Heart right ventricle (tissue), 16 donors: ENCODE data around the gene CPEB1. TPM values are rescaled to one million over a fixed set of nuclear protein-coding genes. Genes with fewer than 3 reads are reported as not detected.
A peak's percentile ranks its signal among the peaks of the same experiment; 100 is the strongest.
"Not testable (repeated sequence)": the region's sequence is repeated elsewhere in the genome, so short reads cannot be mapped to it uniquely, and the experiment has no call there.

Source experiments
- ATAC-seq, 8 donors: fragments of 200-7000 bp; cut with Tn5 transposase; one replicate each; pipeline ENCODE4 v1.9.1; 2020; ENCODE audit warnings: mild to moderate bottlenecking in 8 of 8, moderate library complexity in 8 of 8, moderate number of reproducible peaks in 1 of 8
- DNase-seq, 2 donors: peaks; one replicate each; pipeline ENCODE4 v3.0.0-alpha.2; 2020
- H3K27ac ChIP-seq, 10 donors: fragments of 200-600 bp; sonication (generic) in 2 of 10; one replicate each; pipeline versions ENCODE4 v1.5.0 to v1.8.0; 2020 to 2022; ENCODE audit warnings: mild to moderate bottlenecking in 3 of 10
- H3K27me3 ChIP-seq, 7 donors: fragments of 200-600 bp; one replicate each; pipeline ENCODE4 v1.8.0; 2021 to 2022; ENCODE audit warnings: mild to moderate bottlenecking in 2 of 7
- H3K36me3 ChIP-seq, 9 donors: fragments of 200-600 bp; sonication (generic) in 1 of 9; one replicate each; pipeline versions ENCODE4 v1.5.0 to v1.8.0; 2020 to 2022; ENCODE audit warnings: mild to moderate bottlenecking in 2 of 9
- H3K4me1 ChIP-seq, 9 donors: fragments of 200-600 bp; sonication (generic) in 1 of 9; one replicate each; pipeline versions ENCODE4 v1.5.0 to v1.8.0; 2020 to 2022; ENCODE audit warnings: mild to moderate bottlenecking in 4 of 9
- H3K4me3 ChIP-seq, 10 donors: fragments of 200-600 bp; sonication (generic) in 2 of 10; one replicate each; pipeline versions ENCODE4 v1.5.0 to v1.8.0; 2020 to 2022; ENCODE audit warnings: mild to moderate bottlenecking in 7 of 10, moderate library complexity in 2 of 10
- H3K9me3 ChIP-seq, 11 donors: fragments of 200-600 bp in 10 of 11; sonication (generic) in 2 of 11; one replicate each; pipeline versions ENCODE4 v1.5.0 to v1.8.0; 2013 to 2022; ENCODE audit warnings: mild to moderate bottlenecking in 2 of 11, control low read depth in 1 of 11, moderate library complexity in 1 of 11
- WGBS, 2 donors: extraction: QIAGEN DNeasy Blood & Tissue Kit; methylation state at CpG; one replicate each; pipeline ENCODE4 v1.1.7; 2013; ENCODE audit warnings: inconsistent platforms in 1 of 2; 5-methylcytosine and 5-hydroxymethylcytosine counted together
- intact Hi-C, 10 donors: fragments of 100-400 bp; cut with DNase I; formaldehyde crosslinking; loops; one replicate each; pipeline versions ENCODE4 v1.11.1 to v1.14.2; 2022
- polyA plus RNA-seq, 2 donors: library from polyadenylated mRNA; stranded (reverse); fragments of 200-250 nt; gene quantifications; one replicate each; pipeline ENCODE4 v1.2.3, GENCODE V29; 2013
- total RNA-seq, 10 donors: library from RNA; stranded (reverse); fragmentation: NEBNext Ultra II Directional in 3 of 10; extraction: Animal tissue kit (Norgen Biotek cat#: 25700) in 3 of 10; gene quantifications; one replicate each; pipeline versions ENCODE4 v1.2.1 to v1.2.4, GENCODE V29; 2021 to 2023
- TF ChIP-seq, protein P1 (sequence below), 9 donors: fragments of 200-600 bp; sonication (generic) in 2 of 9; IDR thresholded peaks; one replicate each; pipeline versions ENCODE4 v1.5.0 to v1.8.0; 2021 to 2022; ENCODE audit warnings: antibody characterized with exemption in 9 of 9, mild to moderate bottlenecking in 5 of 9, moderate library complexity in 1 of 9
- donor health status: Arrhythmogenic right ventricular cardiomyopathy.
- donor health status: ischemic (EF 13 %, LVEDD 7.1; RV severe dilation, severe dysfunction).
- donor health status: healthy with polysubstance abuse.
- donor health status: DM: no; HTN: yes; CAD: no.
- donor health status: DM: no; HTN: no; CAD: no.
- donor health status: ischemic (EF 25% LVEDD 6.9; RV normal size, moderate dysfunction).
- donor health status: ischemic (EF 25% LVEDD 5.7; RV mildly dilated, moderate dysfunction).
- donor health status: healthy.
- donor health status: DM: yes; HTN: yes; CAD: no.
- donor health status: Ischemic cardiomyopathy.
- donor health status: ischemic (EF 35%, LVEDD 5.7; RV mildly dilated, moderate dysfunction).
- donor health status: nonischemic (EF 11% LVEDD 7.7; RV severe dilation, severe dysfunction).
- donor health status: DM: yes; HTN: yes; CAD: no.
- donor health status: PGD.
- donor health status: ischemic (EF 29% LVEDD 5.4; RV normal size, mild dysfunction).
- donor health status: nonischemic (EF 23%, LVEDD 6.1; RV moderate dilation, normal function).

CPEB1 gene
- total and polyA plus RNA-seq, 12 donors: 0.20 to 5.2 (median 1.4) TPM

DNA sequence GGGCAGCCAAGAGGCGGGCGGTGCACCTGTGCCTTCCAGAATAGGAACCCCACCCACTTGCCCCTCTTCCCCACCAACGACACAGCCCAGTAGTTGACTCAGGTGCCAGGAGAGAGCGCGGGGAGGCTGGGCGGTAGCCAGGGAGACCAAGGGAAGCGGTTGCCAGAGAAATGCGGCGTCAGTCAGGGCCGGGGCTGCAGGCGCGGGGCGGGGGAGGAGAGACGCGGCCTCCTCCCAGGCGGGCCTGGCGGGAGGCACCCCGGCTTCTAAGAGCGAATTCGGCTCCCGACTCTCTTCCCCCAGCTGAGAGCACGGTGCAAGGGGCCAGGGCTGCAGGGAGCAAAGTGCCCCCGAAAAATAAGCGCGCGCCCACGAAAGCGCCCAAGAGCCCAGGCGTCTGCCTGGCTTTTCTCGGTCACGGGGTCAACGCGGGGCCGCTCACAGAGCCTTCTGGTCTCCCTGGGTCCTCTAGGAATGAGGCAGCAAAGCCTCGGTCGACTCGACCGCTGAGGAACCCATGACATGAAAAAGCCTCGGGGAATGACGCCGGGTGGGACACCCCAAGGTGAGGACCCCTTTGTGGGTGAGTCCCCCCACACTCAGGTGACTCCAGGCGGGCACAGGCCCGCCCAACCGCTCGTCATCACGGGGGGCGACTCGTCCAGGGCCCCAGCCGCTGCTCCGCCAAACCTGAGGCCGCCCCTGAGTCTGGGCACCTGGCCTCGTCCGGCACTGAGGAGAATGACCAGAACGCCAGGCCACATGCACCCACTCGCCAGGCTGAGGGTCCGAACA, 716 bp downstream of the CPEB1 start:
- H3K27me3 ChIP-seq: peaks cover 25 to 81% (median 73%) of the 10 kb centered on the region in 7 donors
- no peak for DNase-seq
- peak overlapping the region in 9 of 10 donors; percentile 50 to 60 (median 55) for H3K4me3 ChIP-seq

GRCh38 chr15:82644967-82645852, 2.0 kb downstream of the CPEB1 start:
- peaks cover 7 to 26% (median 22%) of the 10 kb centered on the region in 9 donors for H3K4me1 ChIP-seq
- ATAC-seq, H3K36me3 ChIP-seq, H3K9me3 ChIP-seq, H3K4me3 ChIP-seq, intact Hi-C loops, DNase-seq, H3K27ac ChIP-seq: not testable (repeated sequence)
- H3K27me3 ChIP-seq: peaks cover 25 to 90% (median 85%) of the 10 kb centered on the region in 7 donors
- 89 to 91% methylated on average over 34 of the region's 34 CpGs for WGBS, 2 donors

More for the DNA sequence above, 716 bp downstream of the CPEB1 start:
- intact Hi-C loops: no loop called here
- TF ChIP-seq, protein P1, sequence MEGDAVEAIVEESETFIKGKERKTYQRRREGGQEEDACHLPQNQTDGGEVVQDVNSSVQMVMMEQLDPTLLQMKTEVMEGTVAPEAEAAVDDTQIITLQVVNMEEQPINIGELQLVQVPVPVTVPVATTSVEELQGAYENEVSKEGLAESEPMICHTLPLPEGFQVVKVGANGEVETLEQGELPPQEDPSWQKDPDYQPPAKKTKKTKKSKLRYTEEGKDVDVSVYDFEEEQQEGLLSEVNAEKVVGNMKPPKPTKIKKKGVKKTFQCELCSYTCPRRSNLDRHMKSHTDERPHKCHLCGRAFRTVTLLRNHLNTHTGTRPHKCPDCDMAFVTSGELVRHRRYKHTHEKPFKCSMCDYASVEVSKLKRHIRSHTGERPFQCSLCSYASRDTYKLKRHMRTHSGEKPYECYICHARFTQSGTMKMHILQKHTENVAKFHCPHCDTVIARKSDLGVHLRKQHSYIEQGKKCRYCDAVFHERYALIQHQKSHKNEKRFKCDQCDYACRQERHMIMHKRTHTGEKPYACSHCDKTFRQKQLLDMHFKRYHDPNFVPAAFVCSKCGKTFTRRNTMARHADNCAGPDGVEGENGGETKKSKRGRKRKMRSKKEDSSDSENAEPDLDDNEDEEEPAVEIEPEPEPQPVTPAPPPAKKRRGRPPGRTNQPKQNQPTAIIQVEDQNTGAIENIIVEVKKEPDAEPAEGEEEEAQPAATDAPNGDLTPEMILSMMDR (IDR thresholded peaks at IDR 0.05): no peak
- peaks cover 7 to 26% (median 22%) of the 10 kb centered on the region in 9 donors for H3K4me1 ChIP-seq
- ATAC-seq: peak in 4 of 8 donors; percentile 19 to 40 (median 26)
- H3K9me3 ChIP-seq: no peaks in the 10 kb centered on the region
- no peak overlapping the region for H3K27ac ChIP-seq
- WGBS, 2 donors: 16 to 17% methylated on average over 55 to 56 of the region's 56 CpGs
- H3K36me3 ChIP-seq: no peaks in the 10 kb centered on the region

GRCh38 chr15:82643992-82644391, 3.2 kb downstream of the CPEB1 start:
- no peak for ATAC-seq
- peaks cover 7 to 26% (median 22%) of the 10 kb centered on the region in 9 donors for H3K4me1 ChIP-seq
- intact Hi-C loops: no loop called here
- TF ChIP-seq, protein P1 (IDR thresholded peaks at IDR 0.05): no peak
- H3K36me3 ChIP-seq: no peaks in the 10 kb centered on the region
- WGBS, 2 donors: 51 to 53% methylated on average over 3 of the region's 3 CpGs
- H3K27ac ChIP-seq: no peak overlapping the region
- no peak overlapping the region for H3K4me3 ChIP-seq
- H3K27me3 ChIP-seq: peaks cover 25 to 98% (median 92%) of the 10 kb centered on the region in 7 donors
- DNase-seq: no peak
- H3K9me3 ChIP-seq: no peaks in the 10 kb centered on the region

- Histone ChIP-seq H3K4me3 (no peak overlapping the region), H3K36me3 (no peaks in the 10 kb centered on the region), H3K27me3 (peaks cover 24 to 97% (median 88%) of the 10 kb centered on the region in 7 donors), H3K27ac (no peak overlapping the region), H3K9me3 (no peaks in the 10 kb centered on the region), H3K4me1 (peaks cover 0 to 17% (median 14%) of the 10 kb centered on the region in 9 donors)
- WGBS, 2 donors: 57 to 66% methylated on average over 3 of the region's 3 CpGs
- DNase-seq (no peak), ATAC-seq (no peak)
- TF ChIP-seq, protein P1 (IDR thresholded peaks at IDR 0.05): no peak
- intact Hi-C loops: no loop called here
Measured at GRCh38 chr15:82642656-82643055, 4.5 kb downstream of the CPEB1 start.
